H9 (cell line): Measurements from ENCODE around the gene MBD2. TPM values are rescaled to one million over a fixed set of nuclear protein-coding genes. Genes with fewer than 3 reads are reported as not detected.

Experiments used
- DNase-seq: peaks from one replicate; pipeline ENCODE4 v3.0.0-alpha.2; 2017
- H2AFZ ChIP-seq: one replicate; pipeline ENCODE4 v1.6.1; 2013; ENCODE audit warnings: mild to moderate bottlenecking, low read length, control low read depth, moderate library complexity
- H2AK5ac ChIP-seq: 2 replicates; pipeline ENCODE4 v1.6.1; 2013; ENCODE audit warnings: low read length, control low read depth, mixed read lengths; ENCODE audit not compliant: insufficient read length
- H2BK120ac ChIP-seq: one replicate; pipeline ENCODE4 v1.6.1; 2013; ENCODE audit warnings: low read depth, mild to moderate bottlenecking, low read length, control low read depth, inconsistent platforms; ENCODE audit not compliant: poor library complexity, severe bottlenecking
- H2BK12ac ChIP-seq: 2 replicates; pipeline ENCODE4 v1.6.1; 2013; ENCODE audit warnings: low read length, control low read depth, mixed read lengths, low read depth; ENCODE audit not compliant: insufficient read length
- H2BK15ac ChIP-seq: 2 replicates; pipeline ENCODE4 v1.6.1; 2013; ENCODE audit warnings: low read depth, low read length, control low read depth
- H2BK20ac ChIP-seq: one replicate; pipeline ENCODE4 v1.6.1; 2013; ENCODE audit warnings: low read depth, mild to moderate bottlenecking, low read length, control low read depth, inconsistent platforms; ENCODE audit not compliant: poor library complexity, severe bottlenecking
- H2BK5ac ChIP-seq: 2 replicates; pipeline ENCODE4 v1.6.1; 2013; ENCODE audit warnings: low read length, control low read depth, mixed read lengths; ENCODE audit not compliant: insufficient read length
- H3K14ac ChIP-seq: 2 replicates; pipeline ENCODE4 v1.6.1; 2013; ENCODE audit warnings: low read length, control low read depth; ENCODE audit not compliant: insufficient read depth
- H3K18ac ChIP-seq: 2 replicates; pipeline ENCODE4 v1.6.1; 2013; ENCODE audit warnings: low read depth, mild to moderate bottlenecking, mixed read lengths, low read length, control low read depth; ENCODE audit not compliant: insufficient read length
- H3K23ac ChIP-seq: 2 replicates; pipeline ENCODE4 v1.6.1; 2013; ENCODE audit warnings: low read length, control low read depth, mixed read lengths, low read depth; ENCODE audit not compliant: insufficient read length
- H3K23me2 ChIP-seq: 2 replicates; pipeline ENCODE4 v1.6.1; 2013; ENCODE audit warnings: low read depth, mild to moderate bottlenecking, mixed read lengths, low read length, control low read depth; ENCODE audit not compliant: insufficient read length, poor library complexity, severe bottlenecking
- H3K27ac ChIP-seq: 2 replicates; pipeline ENCODE4 v1.5.1; 2013; ENCODE audit warnings: low read length, control low read depth, mixed read lengths, low read depth; ENCODE audit not compliant: insufficient read length
- H3K27me3 ChIP-seq: 2 replicates; pipeline ENCODE4 v1.6.1; 2013; ENCODE audit warnings: low read length, control low read depth, inconsistent platforms; ENCODE audit not compliant: insufficient read depth
- H3K4ac ChIP-seq: 2 replicates; pipeline ENCODE4 v1.6.1; 2013; ENCODE audit warnings: low read depth, mild to moderate bottlenecking, control low read depth, inconsistent platforms, low read length, moderate library complexity
- H3K4me1 ChIP-seq: 2 replicates; pipeline ENCODE4 v1.6.1; 2013; ENCODE audit warnings: low read length, control low read depth, inconsistent platforms; ENCODE audit not compliant: insufficient read depth
- H3K4me2 ChIP-seq: 2 replicates; pipeline ENCODE4 v1.6.1; 2013; ENCODE audit warnings: low read length, control low read depth, mixed read lengths; ENCODE audit not compliant: insufficient read length, insufficient read depth
- H3K56ac ChIP-seq: 2 replicates; pipeline ENCODE4 v1.6.1; 2013; ENCODE audit warnings: low read depth, mild to moderate bottlenecking, mixed read lengths, low read length, control low read depth; ENCODE audit not compliant: insufficient read length
- H3K79me1 ChIP-seq: 2 replicates; pipeline ENCODE4 v1.6.1; 2013; ENCODE audit warnings: low read depth, mild to moderate bottlenecking, moderate library complexity, low read length, control low read depth, inconsistent platforms; ENCODE audit not compliant: insufficient read depth, poor library complexity, severe bottlenecking
- H3K79me2 ChIP-seq: 2 replicates; pipeline ENCODE4 v1.6.1; 2013; ENCODE audit warnings: low read length, control low read depth, inconsistent platforms; ENCODE audit not compliant: insufficient read depth
- H3K9ac ChIP-seq: 2 replicates; pipeline ENCODE4 v1.6.1; 2013; ENCODE audit warnings: low read length, control low read depth, mixed read lengths; ENCODE audit not compliant: insufficient read length; ENCODE audit errors: extremely low read depth
- H3K9me3 ChIP-seq: one replicate; pipeline ENCODE4 v1.6.1; 2013; ENCODE audit warnings: low read depth, low read length, inconsistent platforms; ENCODE audit not compliant: control insufficient read depth
- H3T11ph ChIP-seq: one replicate; pipeline ENCODE4 v1.6.1; 2013; ENCODE audit warnings: mild to moderate bottlenecking, low read length, control low read depth, inconsistent platforms
- H4K20me1 ChIP-seq: one replicate; pipeline ENCODE4 v1.6.1; 2013; ENCODE audit not compliant: control insufficient read depth, insufficient read length, insufficient read depth
- H4K5ac ChIP-seq: 2 replicates; pipeline ENCODE4 v1.6.1; 2013; ENCODE audit warnings: low read depth, mild to moderate bottlenecking, mixed read lengths, low read length, control low read depth; ENCODE audit not compliant: insufficient read length
- H4K8ac ChIP-seq: replicated peaks from 2 replicates; pipeline ENCODE4 v1.6.1; 2013; ENCODE audit warnings: low read length, control low read depth, mixed read lengths, low read depth; ENCODE audit not compliant: insufficient read length
- H4K91ac ChIP-seq: 2 replicates; pipeline ENCODE4 v1.6.1; 2013; ENCODE audit warnings: low read depth, mild to moderate bottlenecking, moderate library complexity, mixed read lengths, low read length, control low read depth; ENCODE audit not compliant: insufficient read length
- H3K27ac Mint-ChIP-seq, 3 experiments: 2 replicates in 2 of 3; 3 replicates in 1 of 3; pipeline ENCODE4 v1.8.0; 2020 to 2021; ENCODE audit warnings: mixed read lengths in 3 of 3, mild to moderate bottlenecking in 1 of 3, moderate library complexity in 1 of 3
- H3K27me3 Mint-ChIP-seq: 2 replicates; pipeline ENCODE4 v1.8.0; 2021; ENCODE audit warnings: low read depth, mild to moderate bottlenecking, moderate library complexity, mixed read lengths
- H3K36me3 Mint-ChIP-seq, 3 experiments: 2 replicates in 2 of 3; 3 replicates in 1 of 3; pipeline ENCODE4 v1.8.0; 2020 to 2021; ENCODE audit warnings: low read depth in 3 of 3, mixed read lengths in 3 of 3; ENCODE audit not compliant: insufficient read depth in 1 of 3
- H3K4me1 Mint-ChIP-seq, 2 experiments: 2 replicates each; pipeline ENCODE4 v1.8.0; 2020; ENCODE audit warnings: mixed read lengths in 2 of 2
- H3K4me3 Mint-ChIP-seq, 2 experiments: 2 replicates in 1 of 2; 3 replicates in 1 of 2; pipeline ENCODE4 v1.8.0; 2020 to 2021; ENCODE audit warnings: mild to moderate bottlenecking in 2 of 2, mixed read lengths in 2 of 2, moderate library complexity in 1 of 2
- H3K9me3 Mint-ChIP-seq, 2 experiments: 2 replicates in 1 of 2; 3 replicates in 1 of 2; pipeline ENCODE4 v1.8.0; 2020; ENCODE audit warnings: mild to moderate bottlenecking in 2 of 2, mixed read lengths in 2 of 2, moderate library complexity in 1 of 2
- WGBS: extraction: QIAGEN DNeasy Blood & Tissue Kit; methylation state at CpG from one replicate; pipeline ENCODE4 v1.1.7; 2013; ENCODE audit warnings: missing lambda C conversion rate, low lambda C conversion rate, mixed read lengths; ENCODE audit not compliant: insufficient read length; ENCODE audit errors: extremely low coverage; 5-methylcytosine and 5-hydroxymethylcytosine counted together
- total RNA-seq: library from RNA; stranded (reverse); gene quantifications from 2 replicates; pipeline ENCODE4 v1.2.1, GENCODE V29; 2021
- TF ChIP-seq, protein P1 (sequence below): fragments of 200-600 bp; sonication (generic); conservative IDR thresholded peaks from 3 replicates; pipeline ENCODE4 v1.8.0; 2021; ENCODE audit warnings: antibody characterized with exemption, mild to moderate bottlenecking

The MBD2 gene
- total RNA-seq, 1 experiment from 2014 or later, result 34.0 TPM

GRCh38 chr18:54173250-54173649 is 51.2 kb downstream of the MBD2 start:
- TF ChIP-seq, protein P1, sequence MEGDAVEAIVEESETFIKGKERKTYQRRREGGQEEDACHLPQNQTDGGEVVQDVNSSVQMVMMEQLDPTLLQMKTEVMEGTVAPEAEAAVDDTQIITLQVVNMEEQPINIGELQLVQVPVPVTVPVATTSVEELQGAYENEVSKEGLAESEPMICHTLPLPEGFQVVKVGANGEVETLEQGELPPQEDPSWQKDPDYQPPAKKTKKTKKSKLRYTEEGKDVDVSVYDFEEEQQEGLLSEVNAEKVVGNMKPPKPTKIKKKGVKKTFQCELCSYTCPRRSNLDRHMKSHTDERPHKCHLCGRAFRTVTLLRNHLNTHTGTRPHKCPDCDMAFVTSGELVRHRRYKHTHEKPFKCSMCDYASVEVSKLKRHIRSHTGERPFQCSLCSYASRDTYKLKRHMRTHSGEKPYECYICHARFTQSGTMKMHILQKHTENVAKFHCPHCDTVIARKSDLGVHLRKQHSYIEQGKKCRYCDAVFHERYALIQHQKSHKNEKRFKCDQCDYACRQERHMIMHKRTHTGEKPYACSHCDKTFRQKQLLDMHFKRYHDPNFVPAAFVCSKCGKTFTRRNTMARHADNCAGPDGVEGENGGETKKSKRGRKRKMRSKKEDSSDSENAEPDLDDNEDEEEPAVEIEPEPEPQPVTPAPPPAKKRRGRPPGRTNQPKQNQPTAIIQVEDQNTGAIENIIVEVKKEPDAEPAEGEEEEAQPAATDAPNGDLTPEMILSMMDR, result no peak
- H3K9me3 Mint-ChIP-seq, result no peaks in the 10 kb centered on the region
- Histone ChIP-seq H3K23me2 (no peaks in the 10 kb centered on the region), H3K4me1 (no peaks in the 10 kb centered on the region), H3K79me1 (no peaks in the 10 kb centered on the region), H3K14ac (no peak overlapping the region), H3K18ac (no peak overlapping the region), H3K4me2 (no peak overlapping the region), H2AFZ (no peak overlapping the region), H3K9ac (no peak overlapping the region), H4K8ac (no peak overlapping the region), H3K4ac (no peak overlapping the region), H2BK120ac (no peak overlapping the region), H2BK12ac (no peak overlapping the region), H2BK5ac (no peak overlapping the region), H3K9me3 (no peaks in the 10 kb centered on the region), H2BK20ac (no peak overlapping the region), H4K91ac (no peak overlapping the region), H4K20me1 (no peaks in the 10 kb centered on the region), H3K56ac (no peak overlapping the region), H2BK15ac (no peak overlapping the region), H3K23ac (no peak overlapping the region), H3K79me2 (no peaks in the 10 kb centered on the region), H3K27me3 (no peaks in the 10 kb centered on the region), H2AK5ac (no peak overlapping the region), H4K5ac (no peak overlapping the region), H3K27ac (no peak overlapping the region), H3T11ph (no peak overlapping the region)
- H3K27ac Mint-ChIP-seq, result no peak overlapping the region
- DNase-seq, result no peak
- no peaks in the 10 kb centered on the region for H3K27me3 Mint-ChIP-seq
- no peaks in the 10 kb centered on the region for H3K36me3 Mint-ChIP-seq
- no peak overlapping the region for H3K4me3 Mint-ChIP-seq
- WGBS, result no CpG with 5 or more reads among the region's 2 CpGs
- H3K4me1 Mint-ChIP-seq, result peaks cover 6 to 7% of the 10 kb centered on the region in 2 experiments; a peak in 2 of 4 replicates
